Keratinocyte (primary cell): ENCODE results near the gene DDX60. TPM values are rescaled to one million over a fixed set of nuclear protein-coding genes. Genes with fewer than 3 reads are reported as not detected.

Source experiments
- DNase-seq: peaks from one replicate; pipeline ENCODE4 v3.0.0-alpha.2; 2011; ENCODE audit warnings: low read depth, missing footprints, low spot score
- FAIRE-seq: peaks from 2 replicates; lab custom pipeline; 2011; peaks lifted over from hg19 to GRCh38; lab: Jason Lieb, UNC
- H2AFZ ChIP-seq: 2 replicates; pipeline ENCODE4 v1.6.0; 2012; ENCODE audit warnings: low read length, control low read depth, inconsistent platforms; ENCODE audit not compliant: control insufficient read depth
- H3K27ac ChIP-seq: 2 replicates; pipeline ENCODE4 v1.5.1; 2011; ENCODE audit warnings: low read length; ENCODE audit not compliant: control insufficient read depth, insufficient read depth
- H3K27me3 ChIP-seq: 3 replicates; pipeline ENCODE4 v1.6.0; 2011; ENCODE audit warnings: low read length; ENCODE audit not compliant: control insufficient read depth, insufficient read depth; ENCODE audit errors: extremely low read depth
- H3K36me3 ChIP-seq, 2 experiments: 2 replicates in 1 of 2; 3 replicates in 1 of 2; pipeline ENCODE4 v1.5.1; 2011; ENCODE audit warnings: low read length in 2 of 2, mild to moderate bottlenecking in 1 of 2; ENCODE audit not compliant: control insufficient read depth in 2 of 2, insufficient read depth in 2 of 2; ENCODE audit errors: extremely low read depth in 1 of 2
- H3K4me1 ChIP-seq: 3 replicates; pipeline ENCODE4 v1.5.1; 2011; ENCODE audit warnings: low read length; ENCODE audit not compliant: control insufficient read depth, insufficient read depth; ENCODE audit errors: extremely low read depth
- H3K4me2 ChIP-seq: 3 replicates; pipeline ENCODE4 v1.6.0; 2011; ENCODE audit warnings: low read depth, low read length; ENCODE audit not compliant: control insufficient read depth, insufficient read depth; ENCODE audit errors: extremely low read depth
- H3K4me3 ChIP-seq, 3 experiments: fragments of 200-600 bp in 1 of 3; sonication (generic) in 1 of 3; 2 replicates in 2 of 3; 3 replicates in 1 of 3; pipeline ENCODE4 v1.5.1; 2011 to 2016; ENCODE audit warnings: low read length in 3 of 3, mild to moderate bottlenecking in 3 of 3, control low read depth in 2 of 3, inconsistent platforms in 1 of 3, low read depth in 1 of 3, mixed read lengths in 1 of 3, mixed run types in 1 of 3, moderate library complexity in 1 of 3; ENCODE audit not compliant: control insufficient read depth in 2 of 3, insufficient read depth in 2 of 3; ENCODE audit errors: extremely low read depth in 1 of 3
- H3K79me2 ChIP-seq: 2 replicates; pipeline ENCODE4 v1.6.0; 2012; ENCODE audit warnings: low read length; ENCODE audit not compliant: control insufficient read depth, insufficient read depth
- H3K9ac ChIP-seq: 3 replicates; pipeline ENCODE4 v1.6.0; 2011; ENCODE audit warnings: low read length; ENCODE audit not compliant: control insufficient read depth, insufficient read depth; ENCODE audit errors: extremely low read depth
- H3K9me1 ChIP-seq: 3 replicates; pipeline ENCODE4 v1.6.0; 2011; ENCODE audit warnings: low read length; ENCODE audit not compliant: control insufficient read depth, insufficient read depth; ENCODE audit errors: extremely low read depth
- H3K9me3 ChIP-seq: 2 replicates; pipeline ENCODE4 v1.5.1; 2012; ENCODE audit warnings: low read depth, low read length; ENCODE audit not compliant: control insufficient read depth
- H4K20me1 ChIP-seq: 3 replicates; pipeline ENCODE4 v1.6.0; 2011; ENCODE audit warnings: low read length; ENCODE audit not compliant: control insufficient read depth, insufficient read depth; ENCODE audit errors: extremely low read depth
- EZH2 ChIP-seq: IDR thresholded peaks from one replicate; pipeline ENCODE4 v1.6.1; 2012; ENCODE audit warnings: inconsistent platforms, mild to moderate bottlenecking, low read length, moderate library complexity
- dilution Hi-C: fragments of 300-500 bp; cut with MboI; formaldehyde crosslinking; loops from one replicate; pipeline ENCODE4 v1.7.0; 2020; ENCODE audit warnings: low sequenced_read_pairs; ENCODE audit not compliant: extremely low pct_ligation_motif_present
- polyA plus RNA-seq, 5 experiments: library from polyadenylated mRNA; depleted of rRNA in 3 of 5; stranded (reverse) in 3 of 5; stranded (forward) in 1 of 5; unstranded in 1 of 5; fragments of >200 nt; gene quantifications; 1 replicate in 1 of 5; 2 replicates in 3 of 5; 3 replicates in 1 of 5; pipeline versions ENCODE4 v1.2.1 to v1.2.3, GENCODE V29; 2011 to 2012; ENCODE audit warnings: missing spikeins in 2 of 5, low read depth in 1 of 5, low replicate concordance in 1 of 5
- TF ChIP-seq, protein P1 (sequence below), 3 experiments: IDR thresholded peaks in 1 of 3; conservative IDR thresholded peaks in 1 of 3; optimal IDR thresholded peaks in 1 of 3; 2 replicates in 2 of 3; 3 replicates in 1 of 3; pipeline versions ENCODE3 to v1.5.1; 2011; ENCODE audit warnings: low read length in 3 of 3, mild to moderate bottlenecking in 3 of 3, moderate library complexity in 2 of 3, control low read depth in 1 of 3, inconsistent platforms in 1 of 3; ENCODE audit not compliant: insufficient read depth in 2 of 3; ENCODE audit errors: extremely low read depth in 1 of 3

Gene DDX60
- polyA plus RNA-seq, 1 donor (not counting 4 experiments of a cell fraction or from before 2014, with no cell fraction given) = 44.6 TPM

DNA sequence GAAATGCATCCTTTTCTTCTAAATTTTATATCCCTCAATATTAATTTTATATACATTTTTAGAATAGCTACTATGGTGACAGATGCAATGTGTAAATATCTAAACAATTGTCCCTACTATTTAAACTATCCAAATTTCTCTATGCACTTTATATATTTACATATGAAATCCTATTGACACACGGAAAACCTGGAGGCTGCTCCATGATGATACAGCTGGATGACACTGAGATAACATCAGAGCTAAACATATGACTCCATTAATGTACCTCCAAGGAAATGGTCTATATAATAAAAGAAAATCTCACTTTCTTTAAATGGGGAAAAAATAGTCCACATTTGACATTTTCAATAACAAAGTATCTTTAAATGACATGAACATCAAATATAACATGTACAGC lies 43.7 kb downstream of the DDX60 start:
- H3K9me1 ChIP-seq = peaks cover 2% of the 10 kb centered on the region
- H3K27ac ChIP-seq = no peak overlapping the region
- no peak overlapping the region for H3K4me3 ChIP-seq
- no peak overlapping the region for H3K4me2 ChIP-seq
- H3K36me3 ChIP-seq = peaks cover 0 to 13% of the 10 kb centered on the region in 2 experiments
- TF ChIP-seq, protein P1, sequence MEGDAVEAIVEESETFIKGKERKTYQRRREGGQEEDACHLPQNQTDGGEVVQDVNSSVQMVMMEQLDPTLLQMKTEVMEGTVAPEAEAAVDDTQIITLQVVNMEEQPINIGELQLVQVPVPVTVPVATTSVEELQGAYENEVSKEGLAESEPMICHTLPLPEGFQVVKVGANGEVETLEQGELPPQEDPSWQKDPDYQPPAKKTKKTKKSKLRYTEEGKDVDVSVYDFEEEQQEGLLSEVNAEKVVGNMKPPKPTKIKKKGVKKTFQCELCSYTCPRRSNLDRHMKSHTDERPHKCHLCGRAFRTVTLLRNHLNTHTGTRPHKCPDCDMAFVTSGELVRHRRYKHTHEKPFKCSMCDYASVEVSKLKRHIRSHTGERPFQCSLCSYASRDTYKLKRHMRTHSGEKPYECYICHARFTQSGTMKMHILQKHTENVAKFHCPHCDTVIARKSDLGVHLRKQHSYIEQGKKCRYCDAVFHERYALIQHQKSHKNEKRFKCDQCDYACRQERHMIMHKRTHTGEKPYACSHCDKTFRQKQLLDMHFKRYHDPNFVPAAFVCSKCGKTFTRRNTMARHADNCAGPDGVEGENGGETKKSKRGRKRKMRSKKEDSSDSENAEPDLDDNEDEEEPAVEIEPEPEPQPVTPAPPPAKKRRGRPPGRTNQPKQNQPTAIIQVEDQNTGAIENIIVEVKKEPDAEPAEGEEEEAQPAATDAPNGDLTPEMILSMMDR (optimal IDR thresholded peaks at IDR 0.05 in 1 of 3, IDR thresholded peaks at IDR 0.05 in 1 of 3, conservative IDR thresholded peaks at IDR 0.05 in 1 of 3; ENCODE audit: extremely low read depth in 1 of 3, insufficient read depth in 2 of 3, low read length in 3 of 3) = no peak
- no peak for TF ChIP-seq EZH2
- H3K4me1 ChIP-seq = no peaks in the 10 kb centered on the region
- H3K9me3 ChIP-seq = no peaks in the 10 kb centered on the region
- no peak overlapping the region for H3K9ac ChIP-seq
- no peaks in the 10 kb centered on the region for H3K27me3 ChIP-seq
- FAIRE-seq (no peak), DNase-seq (no peak)
- H4K20me1 ChIP-seq = no peaks in the 10 kb centered on the region
- H2AFZ ChIP-seq = no peak overlapping the region
- H3K79me2 ChIP-seq = no peaks in the 10 kb centered on the region
- dilution Hi-C loops = no loop called here

DNA sequence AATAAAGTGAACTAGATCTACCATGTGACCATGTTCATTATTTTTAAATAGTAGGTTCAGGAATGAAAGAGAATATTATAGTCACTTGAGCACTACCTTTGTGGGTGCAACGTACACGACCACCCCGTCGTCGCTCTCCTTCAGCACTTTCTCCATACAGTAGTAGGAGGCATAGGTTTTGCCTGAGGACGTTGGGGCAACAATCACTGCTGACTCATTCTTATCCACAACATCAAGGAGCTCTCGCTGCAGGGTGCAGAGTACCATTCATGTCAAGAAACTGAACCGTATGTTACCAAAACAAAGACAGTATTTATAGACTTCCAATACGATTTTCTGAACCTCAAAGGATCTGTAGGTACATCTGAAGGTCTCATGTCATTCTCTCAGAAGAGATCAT lies 44.7 kb downstream of the DDX60 start:
- Histone ChIP-seq H3K27me3 (no peaks in the 10 kb centered on the region), H3K27ac (no peak overlapping the region), H4K20me1 (no peaks in the 10 kb centered on the region), H3K9me3 (no peaks in the 10 kb centered on the region), H3K9me1 (peaks cover 2% of the 10 kb centered on the region), H3K36me3 (peaks cover 0 to 13% of the 10 kb centered on the region in 2 experiments), H3K4me1 (no peaks in the 10 kb centered on the region), H3K4me2 (no peak overlapping the region), H3K9ac (no peak overlapping the region), H2AFZ (no peak overlapping the region), H3K79me2 (no peaks in the 10 kb centered on the region), H3K4me3 (no peak overlapping the region)
- DNase-seq (no peak), FAIRE-seq (peak; percentile 48)
- dilution Hi-C loops = no loop called here
- TF ChIP-seq, protein P1 (optimal IDR thresholded peaks at IDR 0.05 in 1 of 3, IDR thresholded peaks at IDR 0.05 in 1 of 3, conservative IDR thresholded peaks at IDR 0.05 in 1 of 3; ENCODE audit: extremely low read depth in 1 of 3, insufficient read depth in 2 of 3, low read length in 3 of 3) = no peak
- TF ChIP-seq EZH2 = no peak
